ENCODE data around the gene CLCN2.

DNA sequence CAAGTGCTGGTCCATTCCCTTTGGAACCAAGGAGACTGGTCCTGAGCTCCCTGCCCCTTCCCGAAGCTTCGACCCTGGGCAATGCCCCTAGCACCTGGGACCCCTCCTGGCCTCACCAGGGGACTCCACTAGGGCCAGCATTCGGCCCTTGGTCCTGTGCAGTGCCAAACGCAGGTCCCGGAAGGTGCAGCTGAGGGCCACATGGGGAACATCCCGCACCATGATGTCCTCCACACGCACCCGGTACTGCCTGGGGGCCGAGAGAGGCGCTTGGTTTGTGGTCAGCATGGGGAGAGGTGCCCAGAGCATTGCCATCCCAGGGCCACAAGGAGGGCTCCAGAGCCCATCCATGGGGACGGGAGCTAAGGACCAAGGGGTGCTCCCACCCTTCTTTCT lies 7.9 kb downstream of the CLCN2 start:
- TF ChIP-seq, protein P1, sequence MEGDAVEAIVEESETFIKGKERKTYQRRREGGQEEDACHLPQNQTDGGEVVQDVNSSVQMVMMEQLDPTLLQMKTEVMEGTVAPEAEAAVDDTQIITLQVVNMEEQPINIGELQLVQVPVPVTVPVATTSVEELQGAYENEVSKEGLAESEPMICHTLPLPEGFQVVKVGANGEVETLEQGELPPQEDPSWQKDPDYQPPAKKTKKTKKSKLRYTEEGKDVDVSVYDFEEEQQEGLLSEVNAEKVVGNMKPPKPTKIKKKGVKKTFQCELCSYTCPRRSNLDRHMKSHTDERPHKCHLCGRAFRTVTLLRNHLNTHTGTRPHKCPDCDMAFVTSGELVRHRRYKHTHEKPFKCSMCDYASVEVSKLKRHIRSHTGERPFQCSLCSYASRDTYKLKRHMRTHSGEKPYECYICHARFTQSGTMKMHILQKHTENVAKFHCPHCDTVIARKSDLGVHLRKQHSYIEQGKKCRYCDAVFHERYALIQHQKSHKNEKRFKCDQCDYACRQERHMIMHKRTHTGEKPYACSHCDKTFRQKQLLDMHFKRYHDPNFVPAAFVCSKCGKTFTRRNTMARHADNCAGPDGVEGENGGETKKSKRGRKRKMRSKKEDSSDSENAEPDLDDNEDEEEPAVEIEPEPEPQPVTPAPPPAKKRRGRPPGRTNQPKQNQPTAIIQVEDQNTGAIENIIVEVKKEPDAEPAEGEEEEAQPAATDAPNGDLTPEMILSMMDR (conservative IDR thresholded peaks at IDR 0.05) = no peak
- TF ChIP-seq ZFX (IDR thresholded peaks at IDR 0.05) = no peak
